K562 (cell line): ENCODE data around the gene CTXN3. TPM values are rescaled to one million over a fixed set of nuclear protein-coding genes. Genes with fewer than 3 reads are reported as not detected.

Experiments
- ATAC-seq: fragments of 200-7000 bp; cut with Tn5 transposase; 3 replicates; pipeline ENCODE4 v1.9.1; 2020; ENCODE audit warnings: moderate library complexity
- BruUV-seq: library from RNA; stranded (reverse); fragments of 400-500 nt; replicated peaks from 2 replicates; lab custom pipeline; 2021; lab: Mats Ljungman, UMichigan
- CTCF ChIA-PET: fragments of 300-600 bp; formaldehyde crosslinking; extraction: SDS; loops from one replicate; lab custom pipeline; 2021; ENCODE audit warnings: low intra/inter-chr PET ratio; lab: Yijun Ruan, JAX
- POLR2A ChIA-PET: fragments of 300-600, 350-650 bp; sonication (Branson Sonifier 250); formaldehyde crosslinking; extraction: SDS; loops from one replicate; lab custom pipeline; 2021; ENCODE audit warnings: antibody characterized with exemption, inconsistent platforms; lab: Yijun Ruan, JAX
- DNase-seq, 4 experiments: peaks; one replicate each; pipeline versions ENCODE4 v3.0.0 to v3.0.0-alpha.2; 2011 to 2018; ENCODE audit warnings: low spot score in 3 of 4, mixed read lengths in 3 of 4; ENCODE audit errors: extremely low read depth in 1 of 4
- FAIRE-seq: peaks from 2 replicates; lab custom pipeline; 2011; peaks lifted over from hg19 to GRCh38; lab: Jason Lieb, UNC
- H2AFZ ChIP-seq: 2 replicates; pipeline ENCODE4 v1.6.0; 2011; ENCODE audit warnings: low read depth, low read length, control low read depth, inconsistent platforms
- H3K27ac ChIP-seq: fragments of 200-600 bp; 3 replicates; pipeline ENCODE4 v1.8.0; 2011; ENCODE audit warnings: low read depth, mild to moderate bottlenecking, control low read depth, inconsistent platforms, low read length, moderate library complexity, mixed read lengths; ENCODE audit errors: extremely low read depth
- H3K27me3 ChIP-seq, 2 experiments: fragments of 300-600 bp in 1 of 2; 2 replicates in 1 of 2; 3 replicates in 1 of 2; pipeline versions ENCODE4 v1.6.0 to v1.8.0; 2011; ENCODE audit warnings: inconsistent platforms in 2 of 2, low read length in 2 of 2, mild to moderate bottlenecking in 1 of 2, mixed read lengths in 1 of 2, moderate library complexity in 1 of 2; ENCODE audit not compliant: control insufficient read depth in 2 of 2, insufficient read depth in 2 of 2
- H3K36me3 ChIP-seq: fragments of 300-600 bp; 3 replicates; pipeline ENCODE4 v1.8.0; 2011; ENCODE audit warnings: mild to moderate bottlenecking, low read length, inconsistent platforms; ENCODE audit not compliant: control insufficient read depth, insufficient read depth
- H3K4me1 ChIP-seq, 2 experiments: fragments of 200-600 bp in 1 of 2; replicated peaks in 1 of 2; 2 replicates in 1 of 2; 3 replicates in 1 of 2; pipeline versions ENCODE4 v1.5.1 to v1.8.0; 2011; ENCODE audit warnings: inconsistent platforms in 2 of 2, low read length in 2 of 2, mild to moderate bottlenecking in 1 of 2, mixed read lengths in 1 of 2, moderate library complexity in 1 of 2; ENCODE audit not compliant: control insufficient read depth in 2 of 2, insufficient read depth in 2 of 2
- H3K4me2 ChIP-seq: 2 replicates; pipeline ENCODE4 v1.6.1; 2011; ENCODE audit warnings: low read length, control low read depth, inconsistent platforms, mixed read lengths; ENCODE audit not compliant: insufficient read depth
- H3K4me3 ChIP-seq: fragments of 200-600 bp; sonication (generic), shearing (Covaris generic); 2 replicates; pipeline ENCODE4 v1.5.1; 2016; ENCODE audit warnings: control low read depth, inconsistent platforms
- H3K79me2 ChIP-seq: fragments of 200-600 bp; 3 replicates; pipeline ENCODE4 v1.8.0; 2011; ENCODE audit warnings: low read length, inconsistent platforms; ENCODE audit not compliant: control insufficient read depth, insufficient read depth
- H3K9ac ChIP-seq, 2 experiments: 2 replicates each; pipeline versions ENCODE4 v1.6.0 to v1.6.1; 2011; ENCODE audit warnings: low read depth in 2 of 2, low read length in 2 of 2, control low read depth in 1 of 2, inconsistent platforms in 1 of 2, mild to moderate bottlenecking in 1 of 2, mixed read lengths in 1 of 2; ENCODE audit not compliant: insufficient read depth in 1 of 2
- H3K9me1 ChIP-seq: one replicate; pipeline ENCODE4 v1.6.0; 2011; ENCODE audit warnings: inconsistent platforms, mild to moderate bottlenecking, low read length, moderate library complexity; ENCODE audit not compliant: control insufficient read depth, insufficient read depth
- H3K9me3 ChIP-seq: replicated peaks from 2 replicates; pipeline ENCODE4 v1.5.1; 2011; ENCODE audit warnings: low read depth, low read length, inconsistent platforms; ENCODE audit not compliant: control insufficient read depth, insufficient read depth
- H4K20me1 ChIP-seq: replicated peaks from 2 replicates; pipeline ENCODE4 v1.6.1; 2011; ENCODE audit warnings: low read length, inconsistent platforms, mixed read lengths; ENCODE audit not compliant: control insufficient read depth, insufficient read depth
- E2F1 ChIP-seq: sonication (generic); formaldehyde crosslinking; IDR thresholded peaks from 2 replicates; pipeline ENCODE4 v1.8.1; 2023; ENCODE audit warnings: mild to moderate bottlenecking, missing genetic modification reagents, moderate library complexity
- FOXA1 ChIP-seq: fragments of 450-650 bp; IDR thresholded peaks from 2 replicates; pipeline ENCODE4 v1.6.1; 2016; ENCODE audit warnings: mild to moderate bottlenecking, borderline replicate concordance
- KAT8 ChIP-seq: fragments of 450-650 bp; IDR thresholded peaks from 2 replicates; pipeline ENCODE4 v1.6.1; 2016; ENCODE audit warnings: low read depth, mild to moderate bottlenecking
- NR0B1 ChIP-seq: fragments of 450-650 bp; IDR thresholded peaks from one replicate; pipeline ENCODE4 v1.6.1; 2018; ENCODE audit warnings: mild to moderate bottlenecking, moderate library complexity; ENCODE audit not compliant: partially characterized antibody
- RBBP5 ChIP-seq: fragments of 200-600 bp; sonication (generic); IDR thresholded peaks from 2 replicates; pipeline ENCODE4 v1.6.1; 2012; ENCODE audit warnings: borderline replicate concordance, mild to moderate bottlenecking, low read length, control low read depth, inconsistent platforms; ENCODE audit not compliant: insufficient read depth, poor library complexity, severe bottlenecking
- SRSF3 ChIP-seq: fragments of 200-400 bp; formaldehyde crosslinking; IDR thresholded peaks from 2 replicates; pipeline ENCODE4 v1.6.1; 2016; ENCODE audit warnings: mild to moderate bottlenecking, low read length, moderate library complexity; ENCODE audit not compliant: insufficient read depth
- ZBTB34 ChIP-seq: fragments of 250-450 bp; sonication (Bioruptor Pico); IDR thresholded peaks from 2 replicates; pipeline ENCODE4 v1.8.0; 2021; ENCODE audit warnings: mild to moderate bottlenecking, moderate library complexity
- ZNF197 ChIP-seq: fragments of 200-800 bp; sonication (Bioruptor generic); IDR thresholded peaks from 2 replicates; pipeline ENCODE4 v1.6.1; 2016; ENCODE audit warnings: low read depth, missing genetic modification characterization, missing compliant biosample characterization
- ZNF277 ChIP-seq: fragments of 250-450 bp; sonication (Bioruptor Pico); IDR thresholded peaks from 2 replicates; pipeline ENCODE4 v1.8.0; 2022; ENCODE audit warnings: inconsistent platforms, mild to moderate bottlenecking, moderate library complexity, borderline replicate concordance
- ZNF354B ChIP-seq: fragments of 250-450 bp; sonication (Bioruptor Pico); IDR thresholded peaks from 2 replicates; pipeline ENCODE4 v1.4.0; 2020
- WGBS: fragments of 100-300 bp; shearing (Covaris generic); methylation state at CpG from one replicate; pipeline ENCODE4 v1.1.6; 2016; ENCODE audit warnings: low coverage, mixed read lengths; ENCODE audit not compliant: insufficient coverage; ENCODE audit errors: missing lambda C conversion rate; 5-methylcytosine and 5-hydroxymethylcytosine counted together
- in situ Hi-C: fragments of 300-500 bp; cut with MboI; formaldehyde crosslinking; loops from 4 replicates; pipeline ENCODE4 v1.15.0; 2018; ENCODE audit warnings: inconsistent platforms, mixed read lengths
- intact Hi-C: fragments of 100-400 bp; cut with micrococcal nuclease; formaldehyde crosslinking; loops from 2 replicates; pipeline ENCODE4 v1.14.2; 2022
- polyA plus RNA-seq, 8 experiments: library from polyadenylated mRNA; depleted of rRNA in 4 of 8; stranded (reverse) in 5 of 8; unstranded in 3 of 8; fragments of >200 nt; fragmentation: Nextera tagmentation in 2 of 8; fragmentation: Illumina TruSeq in 1 of 8; extraction: Ambion mirVana in 2 of 8; extraction: Trizol in 1 of 8; gene quantifications; 2 replicates each; pipeline versions ENCODE4 v1.2.1 to v1.2.3, GENCODE V29; 2011 to 2014; ENCODE audit warnings: inconsistent platforms in 1 of 8, missing spikeins in 1 of 8
- total RNA-seq, 7 experiments: library from RNA; depleted of rRNA in 6 of 7; stranded (reverse); fragments of >200 nt in 6 of 7; fragmentation: Illumina TruSeq in 2 of 7; extraction: Trizol in 2 of 7; gene quantifications; 2 replicates each; pipeline versions ENCODE4 v1.2.1 to v1.2.3, GENCODE V29; 2011 to 2021; ENCODE audit warnings: low replicate concordance in 1 of 7
- TF ChIP-seq, protein P1 (sequence below): fragments of 450-650 bp; IDR thresholded peaks from 2 replicates; pipeline ENCODE4 v1.6.1; 2017; ENCODE audit warnings: mild to moderate bottlenecking, moderate library complexity
- TF ChIP-seq, protein P2 (sequence below): fragments of 200-800 bp; sonication (Bioruptor generic); IDR thresholded peaks from 2 replicates; pipeline ENCODE4 v1.6.1; 2017; ENCODE audit warnings: missing genetic modification characterization, missing compliant biosample characterization
- TF ChIP-seq, protein P3 (sequence below): fragments of 250-450 bp; sonication (Bioruptor Pico); IDR thresholded peaks from 2 replicates; pipeline ENCODE4 v1.8.0; 2021; ENCODE audit warnings: moderate library complexity, mild to moderate bottlenecking, inconsistent platforms

The CTXN3 gene
- total and polyA plus RNA-seq, 9 of the 15 experiments (the other 6 are each of a cell fraction or from before 2014, with no cell fraction given): not detected

GRCh38 chr5:127643607-127644006, 5.3 kb upstream of the CTXN3 start:
- ATAC-seq (no peak), FAIRE-seq (no peak), DNase-seq (no peak)
- ChIA-PET POLR2A (interaction anchor here (0.7 to 1.1 kb wide), 2 partner anchors 12 to 527 kb away, joined by 3 to 4 read pairs; no protein-coding TSS in a partner anchor), CTCF (no interaction called here)
- no peak overlapping the region for H3K27ac ChIP-seq
- no peak overlapping the region for H3K4me3 ChIP-seq
- H4K20me1 ChIP-seq: no peaks in the 10 kb centered on the region
- no peak overlapping the region for H2AFZ ChIP-seq
- no peaks in the 10 kb centered on the region for H3K9me3 ChIP-seq
- BruUV-seq: no TSS peak
- H3K36me3 ChIP-seq: no peaks in the 10 kb centered on the region
- 0% methylated on average over 1 of the region's 1 CpG for WGBS
- no peaks in the 10 kb centered on the region for H3K9me1 ChIP-seq
- in situ Hi-C loops: no loop called here
- H3K4me2 ChIP-seq: no peak overlapping the region
- intact Hi-C loops: no loop called here
- H3K27me3 ChIP-seq: peaks cover 0 to 2% of the 10 kb centered on the region in 2 experiments; a peak in 3 of 5 replicates
- H3K79me2 ChIP-seq: no peaks in the 10 kb centered on the region
- no peak overlapping the region for H3K9ac ChIP-seq
- H3K4me1 ChIP-seq: no peaks in the 10 kb centered on the region
- TF ChIP-seq SRSF3 (no peak), ZNF197 (CRISPR knock-in tag) (no peak), FOXA1 (no peak), E2F1 (CRISPR knock-in tag) (no peak), ZBTB34 (no peak), ZNF354B (CRISPR knock-in tag) (no peak), RBBP5 (no peak), ZNF277 (no peak), KAT8 (no peak), NR0B1 (no peak)
- TF ChIP-seq, protein P1, sequence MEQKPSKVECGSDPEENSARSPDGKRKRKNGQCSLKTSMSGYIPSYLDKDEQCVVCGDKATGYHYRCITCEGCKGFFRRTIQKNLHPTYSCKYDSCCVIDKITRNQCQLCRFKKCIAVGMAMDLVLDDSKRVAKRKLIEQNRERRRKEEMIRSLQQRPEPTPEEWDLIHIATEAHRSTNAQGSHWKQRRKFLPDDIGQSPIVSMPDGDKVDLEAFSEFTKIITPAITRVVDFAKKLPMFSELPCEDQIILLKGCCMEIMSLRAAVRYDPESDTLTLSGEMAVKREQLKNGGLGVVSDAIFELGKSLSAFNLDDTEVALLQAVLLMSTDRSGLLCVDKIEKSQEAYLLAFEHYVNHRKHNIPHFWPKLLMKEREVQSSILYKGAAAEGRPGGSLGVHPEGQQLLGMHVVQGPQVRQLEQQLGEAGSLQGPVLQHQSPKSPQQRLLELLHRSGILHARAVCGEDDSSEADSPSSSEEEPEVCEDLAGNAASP: no peak
- TF ChIP-seq, protein P2, sequence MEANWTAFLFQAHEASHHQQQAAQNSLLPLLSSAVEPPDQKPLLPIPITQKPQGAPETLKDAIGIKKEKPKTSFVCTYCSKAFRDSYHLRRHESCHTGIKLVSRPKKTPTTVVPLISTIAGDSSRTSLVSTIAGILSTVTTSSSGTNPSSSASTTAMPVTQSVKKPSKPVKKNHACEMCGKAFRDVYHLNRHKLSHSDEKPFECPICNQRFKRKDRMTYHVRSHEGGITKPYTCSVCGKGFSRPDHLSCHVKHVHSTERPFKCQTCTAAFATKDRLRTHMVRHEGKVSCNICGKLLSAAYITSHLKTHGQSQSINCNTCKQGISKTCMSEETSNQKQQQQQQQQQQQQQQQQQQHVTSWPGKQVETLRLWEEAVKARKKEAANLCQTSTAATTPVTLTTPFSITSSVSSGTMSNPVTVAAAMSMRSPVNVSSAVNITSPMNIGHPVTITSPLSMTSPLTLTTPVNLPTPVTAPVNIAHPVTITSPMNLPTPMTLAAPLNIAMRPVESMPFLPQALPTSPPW: no peak
- TF ChIP-seq, protein P3, sequence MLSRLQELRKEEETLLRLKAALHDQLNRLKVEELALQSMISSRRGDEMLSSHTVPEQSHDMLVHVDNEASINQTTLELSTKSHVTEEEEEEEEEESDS (CRISPR knock-in tag): no peak
